ENCODE measurements around the gene DIAPH2. TPM values are rescaled to one million over a fixed set of nuclear protein-coding genes. Genes with fewer than 3 reads are reported as not detected.

DIAPH2 gene
- total RNA-seq, 1 donor from 2014 or later, result 7.9 TPM

DNA sequence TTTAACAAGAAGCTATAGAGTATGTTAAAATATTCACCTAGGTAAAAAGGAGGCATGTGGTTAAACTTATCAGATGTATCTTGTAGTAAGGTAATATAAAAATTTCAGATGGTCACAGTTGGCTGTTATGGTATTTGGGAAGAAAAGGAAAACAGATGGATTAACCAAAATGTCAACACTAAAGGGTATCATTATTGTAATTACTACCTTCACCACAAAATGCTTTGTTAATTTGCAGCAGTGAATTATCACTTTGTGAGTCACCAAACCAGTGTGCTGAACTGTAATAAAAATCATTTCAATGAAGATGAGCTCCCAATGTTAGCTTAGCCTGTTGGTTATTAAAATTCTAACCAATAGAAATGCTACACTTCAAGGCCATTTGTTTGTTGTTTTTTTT is 432.9 kb downstream of the DIAPH2 start:
- DNase-seq (ENCODE audit: low read depth), result no peak
- no peaks in the 10 kb centered on the region for H3K27me3 ChIP-seq (ENCODE audit: control insufficient read depth, insufficient read depth, low read length)
- TF ChIP-seq, protein P1, sequence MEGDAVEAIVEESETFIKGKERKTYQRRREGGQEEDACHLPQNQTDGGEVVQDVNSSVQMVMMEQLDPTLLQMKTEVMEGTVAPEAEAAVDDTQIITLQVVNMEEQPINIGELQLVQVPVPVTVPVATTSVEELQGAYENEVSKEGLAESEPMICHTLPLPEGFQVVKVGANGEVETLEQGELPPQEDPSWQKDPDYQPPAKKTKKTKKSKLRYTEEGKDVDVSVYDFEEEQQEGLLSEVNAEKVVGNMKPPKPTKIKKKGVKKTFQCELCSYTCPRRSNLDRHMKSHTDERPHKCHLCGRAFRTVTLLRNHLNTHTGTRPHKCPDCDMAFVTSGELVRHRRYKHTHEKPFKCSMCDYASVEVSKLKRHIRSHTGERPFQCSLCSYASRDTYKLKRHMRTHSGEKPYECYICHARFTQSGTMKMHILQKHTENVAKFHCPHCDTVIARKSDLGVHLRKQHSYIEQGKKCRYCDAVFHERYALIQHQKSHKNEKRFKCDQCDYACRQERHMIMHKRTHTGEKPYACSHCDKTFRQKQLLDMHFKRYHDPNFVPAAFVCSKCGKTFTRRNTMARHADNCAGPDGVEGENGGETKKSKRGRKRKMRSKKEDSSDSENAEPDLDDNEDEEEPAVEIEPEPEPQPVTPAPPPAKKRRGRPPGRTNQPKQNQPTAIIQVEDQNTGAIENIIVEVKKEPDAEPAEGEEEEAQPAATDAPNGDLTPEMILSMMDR (IDR thresholded peaks at IDR 0.05; ENCODE audit: insufficient read depth, low read length, severe bottlenecking), result no peak
- no peaks in the 10 kb centered on the region for H3K36me3 ChIP-seq (ENCODE audit: control insufficient read depth, insufficient read depth, low read length)
- FAIRE-seq, result no peak
- no peak overlapping the region for H3K4me3 ChIP-seq (ENCODE audit: low read depth, low read length)

- Histone ChIP-seq H3K27me3 (ENCODE audit: control insufficient read depth, insufficient read depth, low read length) (no peaks in the 10 kb centered on the region), H3K36me3 (ENCODE audit: control insufficient read depth, insufficient read depth, low read length) (no peaks in the 10 kb centered on the region), H3K4me3 (ENCODE audit: low read depth, low read length) (no peak overlapping the region)
- DNase-seq (ENCODE audit: low read depth), result no peak
- FAIRE-seq, result no peak
- TF ChIP-seq, protein P1 (IDR thresholded peaks at IDR 0.05; ENCODE audit: insufficient read depth, low read length, severe bottlenecking), result no peak
These were observed 434.9 kb downstream of the DIAPH2 start for GRCh38 chrX:97119474-97120109.

DNA sequence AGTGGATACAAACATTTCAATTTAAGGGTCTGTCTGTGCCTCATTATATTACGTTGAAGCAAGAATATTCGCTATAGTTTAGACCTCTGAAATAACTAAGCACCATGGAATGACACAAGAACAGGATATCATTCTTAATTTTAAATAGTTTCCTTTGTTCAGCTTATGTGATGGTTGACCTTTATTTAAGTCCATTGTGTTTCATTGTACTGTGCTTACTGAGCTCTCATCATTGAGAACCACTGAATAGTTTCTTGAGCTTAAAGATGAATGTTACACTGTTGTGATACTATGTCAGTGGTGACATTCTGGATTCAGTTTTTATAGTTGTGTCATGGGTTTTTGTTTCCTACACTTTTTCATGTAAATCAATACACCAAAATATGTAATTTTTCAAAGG is 438.4 kb downstream of the DIAPH2 start:
- TF ChIP-seq, protein P1 (IDR thresholded peaks at IDR 0.05; ENCODE audit: insufficient read depth, low read length, severe bottlenecking), result no peak
- Histone ChIP-seq H3K4me3 (ENCODE audit: low read depth, low read length) (no peak overlapping the region), H3K36me3 (ENCODE audit: control insufficient read depth, insufficient read depth, low read length) (no peaks in the 10 kb centered on the region), H3K27me3 (ENCODE audit: control insufficient read depth, insufficient read depth, low read length) (no peaks in the 10 kb centered on the region)
- FAIRE-seq (no peak), DNase-seq (ENCODE audit: low read depth) (no peak)

DNA sequence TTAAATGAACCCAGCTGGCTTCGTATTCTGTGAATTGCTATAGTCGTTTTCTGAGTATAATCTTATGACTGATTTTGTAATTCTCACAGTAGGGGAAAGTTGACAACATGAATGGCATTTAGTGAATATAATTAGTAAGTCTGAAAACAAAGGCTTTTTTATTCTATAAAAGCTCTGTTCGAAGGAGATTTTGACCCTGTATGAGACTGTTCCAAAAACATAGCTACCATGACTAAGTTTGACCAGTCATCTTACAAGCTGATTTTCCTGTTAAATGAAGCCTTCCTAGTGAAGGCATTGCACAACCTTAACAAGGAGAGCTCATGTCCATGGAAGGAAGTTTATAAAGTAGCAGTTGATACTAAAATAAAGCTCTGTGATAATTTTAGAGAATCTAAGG is 441.4 kb downstream of the DIAPH2 start:
- peak; percentile 22 for DNase-seq (ENCODE audit: low read depth)
- FAIRE-seq, result no peak
- Histone ChIP-seq H3K4me3 (ENCODE audit: low read depth, low read length) (no peak overlapping the region), H3K36me3 (ENCODE audit: control insufficient read depth, insufficient read depth, low read length) (no peaks in the 10 kb centered on the region), H3K27me3 (ENCODE audit: control insufficient read depth, insufficient read depth, low read length) (no peaks in the 10 kb centered on the region)
- TF ChIP-seq, protein P1 (IDR thresholded peaks at IDR 0.05; ENCODE audit: insufficient read depth, low read length, severe bottlenecking), result no peak

- DNase-seq (ENCODE audit: low read depth) (no peak), FAIRE-seq (no peak)
- no peaks in the 10 kb centered on the region for H3K36me3 ChIP-seq (ENCODE audit: control insufficient read depth, insufficient read depth, low read length)
- TF ChIP-seq, protein P1 (IDR thresholded peaks at IDR 0.05; ENCODE audit: insufficient read depth, low read length, severe bottlenecking), result no peak
- H3K4me3 ChIP-seq (ENCODE audit: low read depth, low read length), result no peak overlapping the region
- H3K27me3 ChIP-seq (ENCODE audit: control insufficient read depth, insufficient read depth, low read length), result no peaks in the 10 kb centered on the region
These were observed 448.2 kb downstream of the DIAPH2 start for GRCh38 chrX:97132664-97133415.
